Hematopoietic multipotent progenitor cell (in vitro differentiated cells): ENCODE measurements around the gene PTAFR. TPM values are rescaled to one million over a fixed set of nuclear protein-coding genes. Genes with fewer than 3 reads are reported as not detected.
A peak's percentile ranks its signal among the peaks of the same experiment; 100 is the strongest.

Experiments
- DNase-seq, 3 donors: peaks; one replicate each; pipeline ENCODE4 v3.0.0-alpha.2; 2011 to 2015; ENCODE audit warnings: low read depth in 2 of 3, low spot score in 2 of 3
- total RNA-seq: library from RNA; depleted of rRNA; stranded (reverse); fragments of >200 nt; gene quantifications from one replicate; pipeline ENCODE4 v1.2.3, GENCODE V29; 2012

Gene PTAFR
- total RNA-seq, 1 donor = 5.4 TPM

DNA sequence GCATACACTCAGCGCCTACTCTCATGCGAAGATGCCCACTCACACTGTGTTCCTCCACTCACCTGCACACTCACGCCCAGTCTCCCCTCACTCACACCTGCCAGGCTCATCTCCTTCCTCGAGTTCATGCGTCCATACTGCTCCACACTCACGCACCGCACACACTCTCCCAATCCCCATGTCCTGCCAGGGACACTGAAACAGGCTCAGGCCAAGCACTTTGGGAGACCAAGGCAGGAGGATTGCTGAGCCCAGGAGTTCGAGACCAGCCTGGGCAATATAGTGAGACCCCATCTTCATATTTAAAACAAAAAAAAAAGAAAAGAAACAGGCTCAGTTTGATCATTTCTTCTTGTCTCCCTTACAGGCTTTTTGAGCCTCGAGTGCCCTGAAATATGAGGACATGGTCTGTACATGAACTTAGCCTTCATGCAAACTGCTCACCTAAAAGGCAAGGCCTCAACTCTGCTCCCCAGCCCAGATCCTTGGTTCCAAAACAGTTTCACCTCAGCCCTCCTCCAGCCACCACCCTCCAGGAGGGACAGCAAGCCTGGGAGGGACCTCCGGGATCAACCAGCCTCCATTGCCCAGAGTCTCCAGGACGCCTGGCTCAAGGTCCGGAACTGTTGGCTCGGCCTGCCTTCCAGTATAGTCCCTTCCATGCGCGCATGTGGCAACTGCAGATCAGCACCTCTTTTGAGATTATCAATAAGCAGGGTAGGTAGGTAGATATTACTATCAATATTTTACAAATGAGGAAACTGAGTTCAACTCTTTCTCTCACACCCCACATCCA lies 2.4 kb upstream of the PTAFR start:
- no peak for DNase-seq

DNA sequence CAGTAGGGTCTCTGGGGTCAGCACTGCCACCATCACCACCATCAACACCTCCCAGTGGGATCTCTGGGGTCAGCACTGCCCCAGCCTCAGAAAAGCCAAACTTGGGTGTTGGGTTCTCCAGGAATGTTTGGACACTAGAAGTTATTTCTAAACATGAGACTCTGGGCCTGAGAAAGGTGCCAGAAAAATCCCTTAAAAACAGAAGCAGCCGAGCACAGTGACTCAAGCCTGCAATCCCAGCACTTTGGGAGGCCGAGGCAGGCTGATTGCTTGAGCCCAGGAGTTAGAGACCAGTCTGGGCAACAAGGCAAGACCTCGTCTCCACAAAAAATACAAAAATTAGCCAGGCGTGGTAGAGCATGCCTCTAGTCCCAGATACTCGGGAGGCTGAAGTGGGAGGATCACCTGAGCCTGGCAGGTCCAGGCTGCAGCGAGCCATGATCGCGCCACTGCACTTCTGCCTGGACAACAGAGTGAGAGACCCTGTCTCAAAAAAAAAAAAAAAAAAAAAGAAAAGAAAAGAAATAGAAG lies 470 bp downstream of the PTAFR start:
- DNase-seq = no peak

DNA sequence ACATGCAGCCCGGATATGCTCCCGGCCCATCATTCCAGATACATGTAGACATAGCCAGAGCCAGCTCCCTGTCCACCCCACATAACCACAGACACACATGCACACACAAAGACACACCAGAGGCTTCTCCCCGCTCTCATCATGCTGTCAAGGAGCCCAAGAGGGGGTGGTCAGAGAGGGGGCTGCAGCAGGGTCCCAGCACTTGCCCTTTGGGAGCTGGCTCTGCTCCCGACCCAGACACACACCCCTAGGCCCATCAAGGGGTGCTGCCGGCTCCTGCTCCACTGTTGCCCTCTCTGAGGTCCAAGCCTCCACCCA lies 2.6 kb downstream of the PTAFR start:
- DNase-seq = no peak

DNA sequence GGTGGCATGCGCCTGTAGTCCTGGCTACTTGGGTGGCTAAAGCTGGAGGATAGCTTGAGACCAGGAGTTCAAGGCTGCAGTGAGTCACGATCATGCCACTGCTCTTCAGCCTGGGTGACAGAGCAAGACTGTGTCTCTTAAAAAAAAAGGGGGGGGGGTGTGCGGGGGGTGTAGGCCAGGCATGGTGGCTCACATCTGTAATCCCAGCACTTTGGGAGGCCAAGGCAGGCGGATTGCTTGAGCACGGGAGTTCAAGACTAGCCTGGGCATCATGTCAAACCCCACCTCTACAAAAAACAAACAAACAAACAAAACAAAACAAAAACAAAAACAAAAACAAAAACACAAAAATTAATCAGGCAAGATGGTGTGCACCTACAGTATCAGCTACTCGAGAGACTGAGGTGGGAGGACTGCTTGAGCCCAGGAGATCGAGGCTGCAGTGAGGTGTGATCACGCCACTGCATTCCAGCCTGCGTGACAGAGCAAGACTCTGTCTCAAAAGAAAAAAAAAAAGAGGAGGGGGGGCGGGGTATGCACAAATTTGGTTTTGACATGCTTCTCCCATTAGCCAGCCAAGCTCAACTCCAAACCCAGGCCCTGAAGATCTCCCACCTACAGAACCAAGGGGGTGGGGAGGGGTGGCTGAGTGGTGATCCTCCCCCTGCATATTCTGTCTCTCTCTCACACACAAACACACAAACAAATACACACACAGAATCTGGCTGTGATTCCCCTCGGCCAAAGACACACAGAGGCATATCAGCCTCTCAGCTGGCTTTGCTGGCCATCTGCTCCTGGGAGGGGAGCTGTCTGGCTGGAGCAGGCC lies 3.1 kb downstream of the PTAFR start:
- peak in 2 of 3 donors; percentile 54 to 59 for DNase-seq

DNA sequence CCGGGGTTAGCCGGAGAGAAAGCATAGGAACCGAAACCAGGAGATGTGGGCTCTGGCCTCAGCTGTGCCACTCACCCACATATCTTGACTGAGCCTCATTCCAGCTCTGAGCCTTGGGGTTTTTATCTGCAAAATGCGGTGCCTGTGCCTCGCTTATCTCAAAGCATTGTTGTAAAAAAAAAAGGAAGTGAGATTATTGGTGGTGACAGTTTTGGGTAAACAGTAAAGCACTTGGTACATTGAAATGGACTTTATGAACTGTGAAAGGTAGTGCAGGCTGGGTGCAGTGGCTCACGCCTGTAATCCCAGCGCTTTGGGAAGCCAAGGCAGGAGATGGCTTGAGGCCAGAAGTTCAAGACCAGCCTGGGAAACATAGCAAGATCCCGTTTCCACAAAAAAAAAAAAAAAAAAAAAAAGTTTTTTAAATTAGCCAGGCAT lies 3.8 kb downstream of the PTAFR start:
- peak in 2 of 3 donors; percentile 78 to 86 for DNase-seq

DNA sequence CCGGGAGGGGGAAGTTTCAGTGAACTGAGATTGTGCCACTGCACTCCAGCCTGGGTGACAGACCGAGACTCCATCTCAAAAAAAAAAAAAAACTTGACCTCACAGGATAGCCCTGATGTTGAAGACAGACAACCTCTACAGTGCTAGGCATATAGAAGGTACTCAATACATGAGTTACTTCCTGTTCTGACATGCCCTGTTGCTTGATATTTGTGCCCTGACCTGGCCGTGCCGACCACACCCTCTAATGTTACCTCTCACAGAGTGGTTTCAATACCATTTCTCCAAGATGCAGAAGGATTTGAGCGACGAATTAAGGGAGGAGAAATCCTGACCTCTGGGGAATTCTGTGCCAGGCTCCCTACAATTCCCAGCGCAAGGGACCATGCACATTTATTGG lies 5.2 kb downstream of the PTAFR start:
- DNase-seq = no peak

DNA sequence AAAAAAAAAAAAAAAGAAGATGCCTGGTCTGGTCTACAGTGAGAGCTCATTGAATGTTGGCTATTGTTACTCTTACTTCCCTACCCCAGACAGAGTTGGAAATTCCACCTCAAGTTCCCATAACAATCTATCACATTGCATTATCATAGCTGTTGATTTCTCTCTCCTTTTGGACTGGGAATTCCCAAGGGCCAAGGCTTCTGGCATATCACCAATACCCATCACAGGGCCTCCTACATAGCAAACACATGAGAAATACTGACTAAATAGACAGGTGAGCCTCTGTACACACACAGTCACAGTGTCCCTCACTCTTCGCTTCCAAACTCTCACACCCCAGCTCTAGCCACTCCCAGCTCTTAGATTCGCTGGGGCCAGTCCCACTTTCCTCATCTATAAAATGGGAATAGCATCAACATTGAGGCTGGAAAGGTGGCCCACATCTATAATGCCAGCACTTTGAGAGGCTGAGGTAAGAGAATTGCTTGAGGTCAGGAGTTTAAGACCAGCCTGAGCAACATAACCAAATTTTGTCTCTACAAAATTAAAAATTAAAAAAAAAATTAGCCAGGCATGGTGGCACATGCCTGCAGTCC lies 6.4 kb downstream of the PTAFR start:
- no peak for DNase-seq

DNA sequence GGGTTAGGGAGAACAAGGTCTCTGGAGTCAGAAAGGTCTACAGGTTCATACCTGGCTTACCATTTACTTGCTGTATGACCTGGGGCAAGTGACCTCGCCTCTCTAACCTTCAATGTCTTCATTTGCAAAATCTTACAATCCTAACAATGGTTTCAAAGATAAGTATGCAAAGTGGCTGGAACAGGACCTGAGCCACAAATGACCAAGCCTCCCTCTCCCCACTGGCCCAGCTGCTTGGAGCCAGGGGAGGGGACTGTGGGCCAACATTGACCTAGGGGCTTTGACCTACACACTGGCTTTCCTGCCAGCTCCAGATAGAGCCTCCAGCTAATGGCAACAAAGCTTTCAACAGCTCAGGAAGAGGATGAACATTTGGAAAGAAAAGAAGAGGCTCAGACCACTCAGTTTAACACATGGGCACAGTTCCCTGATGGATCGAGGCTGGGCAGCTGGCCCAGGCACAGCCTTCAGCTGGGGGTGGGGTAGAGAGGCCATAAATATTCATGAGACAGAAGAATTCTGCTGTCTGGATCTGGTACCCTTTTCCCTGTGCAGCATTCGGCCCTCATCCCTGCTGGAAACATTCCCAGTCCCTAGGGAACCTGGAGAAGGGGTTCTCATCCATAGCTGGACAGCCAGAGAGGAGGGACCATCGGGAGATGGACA lies 12.9 kb downstream of the PTAFR start:
- DNase-seq = no peak

DNA sequence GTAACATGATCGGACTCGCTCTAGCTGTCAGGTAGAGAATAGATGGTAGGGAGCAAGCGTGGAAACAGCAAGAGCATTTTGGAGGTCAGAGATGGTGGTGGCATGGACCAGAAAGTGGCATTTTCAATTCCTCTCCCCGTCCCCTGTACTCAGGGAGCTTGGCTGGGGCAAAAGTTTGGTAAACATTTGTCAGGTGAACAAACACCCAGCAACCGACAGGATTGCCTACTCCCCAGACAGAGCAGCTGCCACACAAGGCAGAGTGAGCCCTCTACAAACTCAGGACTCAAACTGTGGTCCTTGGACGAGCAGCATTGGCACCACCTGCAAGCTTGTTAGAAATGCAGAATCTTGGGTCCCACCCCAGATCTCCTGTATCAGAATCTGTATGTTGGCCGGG lies 14.3 kb downstream of the PTAFR start:
- DNase-seq = no peak

DNA sequence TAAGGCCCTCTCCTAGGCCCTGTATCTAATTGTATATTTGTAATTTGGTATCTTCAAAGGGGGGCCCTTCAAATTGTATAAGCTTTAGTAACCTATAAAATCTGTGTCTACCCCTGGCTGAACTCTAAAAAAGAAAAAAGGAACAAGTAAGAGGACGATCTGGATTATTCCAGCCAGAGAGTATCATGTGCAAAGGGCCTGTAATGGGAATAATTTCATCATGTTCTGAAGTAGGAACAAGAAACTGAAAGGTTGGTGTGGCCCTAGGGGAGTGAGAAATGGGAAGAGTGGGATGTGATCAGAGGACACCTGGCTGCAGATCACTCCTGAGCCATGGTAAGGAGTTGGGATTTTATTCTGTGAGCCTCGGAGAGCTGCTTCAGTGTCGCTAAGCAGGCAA lies 14.7 kb downstream of the PTAFR start:
- no peak for DNase-seq

DNA sequence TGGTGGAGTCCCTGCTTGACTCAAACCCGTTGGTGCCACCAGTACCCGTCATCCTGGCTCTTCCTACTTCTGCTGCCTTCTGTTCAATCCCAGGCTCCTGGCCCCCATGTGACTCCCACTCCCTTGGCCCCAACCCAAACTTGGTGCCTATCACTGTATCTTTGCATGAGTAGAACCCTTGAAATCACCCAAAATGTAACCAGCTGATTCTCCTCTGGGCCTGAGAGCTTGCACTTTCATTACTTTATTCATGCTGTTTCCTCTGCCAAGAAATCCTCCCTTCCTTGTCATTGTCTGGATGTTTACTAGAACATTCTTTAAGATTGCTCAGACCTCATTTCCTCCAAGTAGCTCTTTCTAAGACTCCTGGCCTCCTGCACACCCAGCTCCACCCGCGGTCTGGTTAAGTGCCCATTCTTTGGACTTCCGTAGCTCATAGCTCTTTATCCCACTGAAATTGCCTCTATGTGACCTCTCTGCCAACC lies 15.7 kb downstream of the PTAFR start:
- no peak for DNase-seq

DNA sequence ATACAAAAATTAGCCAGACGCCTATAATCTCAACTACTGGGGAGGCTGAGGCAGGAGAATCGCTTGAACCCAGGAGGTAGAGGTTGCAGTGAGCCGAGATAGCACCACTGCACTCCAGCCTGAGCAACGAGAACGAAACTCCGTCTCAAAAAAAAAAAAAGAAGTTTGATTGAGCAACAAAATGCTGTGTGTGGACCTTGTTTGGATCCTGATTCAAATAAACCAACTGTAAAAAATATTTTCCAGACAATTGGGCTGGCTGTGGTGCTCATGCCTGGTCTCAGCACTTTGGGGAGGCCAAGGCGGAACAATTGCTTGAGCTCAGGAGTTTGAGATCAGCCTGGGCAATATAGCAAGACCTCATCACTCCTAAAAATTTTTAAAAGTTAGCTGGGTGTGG lies 16.8 kb downstream of the PTAFR start:
- DNase-seq = no peak

DNA sequence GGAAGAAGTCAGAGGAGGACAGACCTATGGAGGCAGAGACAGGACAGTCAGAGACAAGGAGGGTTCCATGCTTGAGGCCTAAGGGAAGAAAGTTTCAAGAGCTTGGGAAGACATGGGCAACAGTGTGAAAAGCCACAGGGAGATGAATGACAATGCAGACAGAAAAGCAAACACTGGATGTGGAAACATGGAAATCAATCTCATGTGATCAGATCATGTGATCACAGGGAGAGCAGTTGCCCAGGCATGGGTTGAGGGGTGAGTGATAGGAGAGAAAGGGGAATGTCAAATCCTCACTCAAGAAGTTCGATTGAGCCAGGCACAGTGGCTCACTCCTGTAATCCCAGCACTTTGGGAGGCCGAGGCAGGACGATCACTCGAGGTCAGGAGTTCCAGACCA lies 17.2 kb downstream of the PTAFR start:
- no peak for DNase-seq

DNA sequence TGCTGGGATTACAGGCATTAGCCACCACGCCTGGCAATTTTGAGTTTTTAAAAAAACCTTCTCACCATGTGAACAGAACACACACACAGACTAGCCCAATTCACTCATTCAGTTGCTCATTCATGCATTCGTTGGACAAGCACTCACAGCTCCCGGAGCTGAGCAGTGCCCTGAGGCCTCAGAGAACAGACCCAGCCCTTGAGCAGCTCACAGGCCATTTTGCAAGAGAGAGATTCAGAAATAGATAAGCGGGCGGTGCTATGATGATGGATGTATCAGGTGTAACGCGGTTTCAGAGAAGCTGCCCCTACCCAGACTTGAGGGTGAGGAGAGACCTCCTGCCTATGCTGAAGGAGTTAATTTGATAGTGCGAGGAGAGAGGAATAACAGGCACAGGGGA lies 18.6 kb downstream of the PTAFR start:
- DNase-seq = no peak

DNA sequence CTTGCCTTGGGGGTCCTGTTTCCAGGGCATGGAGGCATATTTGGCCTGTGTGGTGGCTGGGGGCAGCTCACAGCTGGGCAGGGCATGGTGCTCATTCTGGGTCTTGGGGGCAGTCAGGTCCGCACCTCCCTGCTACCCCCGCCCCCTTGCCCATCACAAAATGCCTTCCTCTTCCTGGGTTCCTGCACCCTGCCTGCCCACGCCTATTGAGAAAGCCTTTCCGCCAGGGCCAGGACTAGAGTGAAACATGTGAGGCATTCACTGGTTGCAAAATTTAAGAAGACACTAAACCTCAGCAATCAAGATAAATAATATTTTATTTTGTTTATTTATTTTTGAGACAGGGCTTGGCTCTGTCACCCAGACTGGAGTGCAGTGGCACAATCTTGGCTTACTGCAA lies 19.7 kb downstream of the PTAFR start:
- no peak for DNase-seq

DNA sequence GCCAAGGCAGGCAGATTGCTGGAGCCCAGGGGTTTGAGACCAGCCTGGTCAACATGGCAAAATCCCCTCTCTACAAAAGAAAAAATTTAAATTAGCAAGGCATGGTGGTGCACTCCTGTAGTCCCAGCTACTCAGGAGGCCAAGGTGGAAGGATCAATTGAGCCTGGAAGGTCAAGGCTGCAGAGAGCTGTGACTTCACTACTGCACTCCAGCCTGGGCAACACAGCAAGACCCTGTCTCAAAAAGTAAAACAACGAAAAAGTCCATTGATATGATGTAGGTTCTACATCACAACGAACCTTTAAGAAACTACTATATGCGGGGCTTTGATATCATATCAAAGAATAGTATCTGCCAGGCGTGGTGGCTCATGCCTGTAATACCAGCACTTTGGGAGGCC lies 20.9 kb downstream of the PTAFR start:
- no peak for DNase-seq

DNA sequence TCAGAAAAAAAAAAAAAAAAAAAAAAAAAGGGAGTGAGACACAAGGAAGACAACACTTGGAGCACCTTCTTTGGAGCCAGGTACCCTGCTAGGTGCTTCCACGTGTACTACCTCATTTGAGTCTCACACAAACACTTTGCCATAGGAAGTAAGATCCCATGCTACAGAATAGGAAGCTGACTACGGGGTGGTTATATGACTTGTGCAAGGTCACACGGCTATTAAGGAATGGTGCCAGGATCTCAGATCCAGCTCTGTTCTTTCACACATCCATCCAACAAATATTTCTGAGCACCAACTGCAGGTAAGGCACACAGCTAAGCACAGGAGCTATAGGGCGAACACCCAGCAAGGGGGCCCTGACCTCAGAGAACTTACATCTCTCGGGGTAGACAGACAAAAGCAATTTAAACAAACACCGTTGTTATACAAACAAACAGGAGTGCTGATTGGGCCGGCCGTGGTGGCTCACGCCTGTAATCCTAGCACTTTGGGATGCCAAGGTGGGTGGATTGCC lies 22.4 kb downstream of the PTAFR start:
- no peak for DNase-seq

DNA sequence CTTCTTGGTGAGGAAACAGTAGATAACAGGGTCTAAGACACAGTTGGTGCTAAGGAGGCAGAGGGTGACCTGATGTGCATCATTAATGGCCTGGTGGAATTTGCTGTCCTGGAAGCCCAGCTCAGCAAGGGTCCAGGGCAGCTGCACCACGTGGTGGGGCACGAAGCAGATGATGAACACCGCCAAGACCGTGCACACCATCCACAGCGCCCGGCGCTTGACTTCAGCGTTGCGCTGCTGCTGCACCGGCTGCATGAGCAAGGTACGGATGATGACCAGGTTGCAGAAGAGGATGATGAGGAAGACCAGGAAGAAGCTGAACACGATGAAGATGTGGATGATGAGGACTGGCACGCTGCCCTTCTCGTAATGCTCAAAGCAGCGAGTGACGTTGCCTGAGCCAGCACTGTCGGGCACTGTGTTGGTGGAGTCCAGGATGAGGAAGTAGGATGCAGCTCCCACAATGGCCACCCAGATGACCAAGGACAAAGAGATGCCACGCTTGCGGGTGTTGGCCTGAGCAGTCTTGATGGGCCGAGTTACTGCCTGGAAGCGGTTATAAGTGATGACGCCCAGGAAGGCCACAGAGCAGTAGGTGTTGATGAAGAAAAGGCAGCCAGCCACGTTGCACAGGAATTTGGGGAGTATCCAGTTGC lies 26.2 kb downstream of the PTAFR start:
- DNase-seq = no peak

DNA sequence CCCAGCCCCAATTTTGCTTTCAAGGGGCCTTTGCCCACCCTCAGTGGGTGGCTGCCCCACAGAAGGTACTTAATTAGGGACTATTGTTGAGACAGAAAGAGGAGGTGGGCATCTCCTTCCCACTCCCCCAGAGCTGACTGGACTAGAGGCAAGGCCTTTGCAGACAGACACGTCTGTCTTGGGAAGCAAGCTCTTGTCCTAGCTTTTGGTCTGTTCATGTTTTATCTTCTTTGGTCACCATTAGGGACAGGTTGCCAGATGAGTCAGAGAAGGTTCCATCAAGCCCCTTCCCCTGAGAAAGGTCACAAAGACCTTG lies 27.7 kb downstream of the PTAFR start:
- DNase-seq = no peak
